Activated CD4-positive, alpha-beta T cell treated with anti-CD3 and anti-CD28 coated beads, Interleukin-2, amount 50 U/mL, for 16 hours (primary cell): ENCODE measurements around the gene COL16A1.

Experiments
- DNase-seq: peaks from one replicate; pipeline ENCODE4 v3.0.0-alpha.2; 2020

The COL16A1 gene

GRCh38 chr1:31621847-31622730 lies 81.7 kb downstream of the COL16A1 start:
- no peak for DNase-seq

DNA sequence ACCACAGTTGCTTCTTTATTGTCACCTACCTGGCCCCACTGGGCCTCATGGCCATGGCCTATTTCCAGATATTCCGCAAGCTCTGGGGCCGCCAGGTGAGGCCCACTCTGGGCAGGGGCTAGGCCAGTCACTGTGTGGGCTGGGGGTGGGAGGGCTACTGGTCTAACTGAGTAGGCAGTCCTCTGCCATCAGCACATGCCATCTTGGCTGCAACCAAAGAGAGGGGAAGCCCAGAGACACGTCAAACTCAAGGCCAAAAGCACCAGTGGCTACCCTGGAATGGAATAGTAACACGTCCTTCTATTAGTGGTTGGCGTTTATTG lies 82.4 kb downstream of the COL16A1 start:
- DNase-seq = no peak

DNA sequence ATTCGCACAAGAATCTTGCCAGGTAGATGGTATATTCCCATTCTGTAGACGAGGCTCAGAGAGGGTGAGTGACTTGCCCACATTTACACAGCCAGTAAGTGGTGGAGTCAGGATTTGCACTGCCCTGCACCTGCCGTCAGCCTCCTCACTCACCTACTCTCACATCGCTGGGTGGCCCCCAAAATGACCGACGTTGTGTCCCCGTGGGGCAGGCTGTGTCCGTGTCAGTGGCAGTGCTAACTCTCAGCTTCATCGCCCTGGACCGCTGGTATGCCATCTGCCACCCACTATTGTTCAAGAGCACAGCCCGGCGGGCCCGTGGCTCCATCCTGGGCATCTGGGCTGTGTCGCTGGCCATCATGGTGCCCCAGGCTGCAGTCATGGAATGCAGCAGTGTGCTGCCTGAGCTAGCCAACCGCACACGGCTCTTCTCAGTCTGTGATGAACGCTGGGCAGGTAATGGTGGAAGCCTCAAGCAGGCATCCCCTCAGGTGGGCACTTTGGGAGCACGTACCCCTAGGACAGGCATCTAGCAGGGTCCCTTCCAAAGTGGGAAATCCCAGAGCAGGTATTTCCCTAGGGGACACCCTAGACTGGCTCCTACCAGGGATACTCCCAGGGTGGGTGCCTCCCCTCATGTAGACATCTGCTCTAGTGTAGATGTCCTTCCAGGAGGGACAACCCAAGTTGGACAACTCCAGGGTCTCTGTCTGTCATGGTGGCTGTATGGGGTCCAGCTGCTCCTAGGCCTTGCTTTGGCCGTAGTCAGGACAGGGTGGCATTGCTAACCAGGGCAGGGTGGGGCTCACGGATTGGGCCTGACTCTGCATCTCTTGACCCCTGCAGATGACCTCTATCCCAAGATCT lies 83.0 kb downstream of the COL16A1 start:
- DNase-seq = no peak

DNA sequence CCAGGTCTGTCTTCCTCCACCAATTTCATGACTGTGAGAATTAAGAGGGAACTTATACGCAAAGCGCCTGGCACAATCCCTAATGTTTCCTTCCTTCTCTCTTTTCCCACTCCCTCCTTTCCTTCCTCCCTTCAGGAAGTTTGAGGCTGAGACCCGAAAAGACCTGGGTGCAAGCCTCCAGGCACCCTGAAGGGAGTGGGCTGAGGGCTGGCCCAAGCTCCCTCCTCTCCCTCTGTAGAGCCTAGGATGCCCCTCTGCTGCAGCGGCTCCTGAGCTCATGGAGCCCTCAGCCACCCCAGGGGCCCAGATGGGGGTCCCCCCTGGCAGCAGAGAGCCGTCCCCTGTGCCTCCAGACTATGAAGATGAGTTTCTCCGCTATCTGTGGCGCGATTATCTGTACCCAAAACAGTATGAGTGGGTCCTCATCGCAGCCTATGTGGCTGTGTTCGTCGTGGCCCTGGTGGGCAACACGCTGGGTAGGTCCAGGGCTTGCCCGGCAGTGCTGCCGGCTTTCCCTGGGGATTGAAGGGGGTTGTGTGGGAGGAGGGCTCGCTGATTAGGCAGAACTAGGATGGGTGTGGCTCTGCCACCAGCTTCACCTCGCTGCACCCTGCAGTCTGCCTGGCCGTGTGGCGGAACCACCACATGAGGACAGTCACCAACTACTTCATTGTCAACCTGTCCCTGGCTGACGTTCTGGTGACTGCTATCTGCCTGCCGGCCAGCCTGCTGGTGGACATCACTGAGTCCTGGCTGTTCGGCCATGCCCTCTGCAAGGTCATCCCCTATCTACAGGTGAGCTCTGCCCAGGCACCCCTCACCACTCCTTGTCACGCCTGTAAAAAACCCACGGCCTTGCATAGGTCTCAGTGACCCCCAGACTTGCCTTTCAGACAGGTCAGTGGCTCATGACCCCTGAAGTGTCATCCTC lies 84.6 kb downstream of the COL16A1 start:
- no peak for DNase-seq

DNA sequence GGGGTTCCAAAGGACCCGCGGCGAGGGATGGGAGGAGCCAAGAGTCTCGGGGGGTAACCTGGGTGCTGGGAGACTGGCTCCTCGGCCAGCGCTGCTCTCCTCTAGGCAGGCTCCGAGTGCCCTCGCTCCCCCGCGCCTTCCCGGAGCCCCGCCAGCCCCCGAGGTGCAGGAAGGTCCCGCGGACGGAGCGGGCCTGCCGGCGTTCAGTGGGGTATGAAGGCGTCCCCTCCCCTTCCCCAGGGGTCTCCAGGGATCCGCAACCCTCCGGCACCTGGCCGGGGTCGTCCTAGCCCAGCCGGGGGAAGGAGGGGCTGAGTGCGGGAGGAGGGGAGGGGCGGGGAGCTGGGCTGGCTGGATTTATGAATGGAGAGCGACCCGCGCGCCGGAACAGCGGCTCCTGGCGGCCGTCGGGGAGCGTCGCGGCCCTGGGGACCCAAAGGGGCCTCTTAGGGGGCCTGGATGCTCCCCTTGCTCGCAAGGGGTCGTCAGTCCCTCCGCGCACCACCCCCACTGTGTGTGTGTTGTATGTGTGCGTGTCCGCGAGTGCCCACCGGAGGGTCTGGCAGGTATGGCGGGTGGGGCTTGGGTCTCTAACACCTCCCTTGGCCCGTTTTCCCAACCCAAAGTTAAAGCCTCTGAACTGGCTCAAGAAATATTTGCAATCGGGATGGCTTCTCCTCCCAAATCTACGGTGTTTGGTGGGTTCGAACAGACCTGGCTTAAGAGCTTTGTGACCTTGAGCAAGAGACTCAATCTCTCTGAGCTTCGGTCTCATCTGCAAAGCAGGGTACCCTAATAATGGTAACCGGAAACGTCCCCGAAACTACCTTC lies 85.7 kb downstream of the COL16A1 start:
- peak; percentile 36 for DNase-seq

- DNase-seq = no peak
Measured at GRCh38 chr1:31617218-31617915, 86.5 kb downstream of the COL16A1 start, which contains the start of gene HCRTR1. Gene HCRTR1 (plus strand): TSS chr1:31617689. CDS start chr1:31619193, 1,504 bp downstream.

GRCh38 chr1:31615939-31616338 lies 87.9 kb downstream of the COL16A1 start:
- DNase-seq = no peak

DNA sequence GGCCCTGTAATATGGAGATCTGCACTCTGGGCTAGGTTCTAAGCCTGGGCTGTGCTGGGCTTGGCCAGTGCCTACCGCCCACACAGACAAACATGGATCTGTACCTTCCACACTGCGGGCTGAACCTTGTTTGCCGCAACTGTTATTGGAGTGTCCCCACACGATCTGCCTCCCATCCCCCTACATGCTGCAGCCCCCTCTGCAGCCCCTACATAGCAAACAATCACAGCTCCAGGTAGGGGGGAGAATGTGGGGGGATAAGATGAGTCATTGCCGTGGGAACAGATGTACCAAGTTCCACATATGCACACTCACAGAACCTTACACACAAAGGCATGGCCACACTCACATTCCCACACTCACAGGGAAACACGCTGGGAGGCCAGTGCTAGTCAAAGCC lies 88.4 kb downstream of the COL16A1 start:
- DNase-seq = no peak

DNA sequence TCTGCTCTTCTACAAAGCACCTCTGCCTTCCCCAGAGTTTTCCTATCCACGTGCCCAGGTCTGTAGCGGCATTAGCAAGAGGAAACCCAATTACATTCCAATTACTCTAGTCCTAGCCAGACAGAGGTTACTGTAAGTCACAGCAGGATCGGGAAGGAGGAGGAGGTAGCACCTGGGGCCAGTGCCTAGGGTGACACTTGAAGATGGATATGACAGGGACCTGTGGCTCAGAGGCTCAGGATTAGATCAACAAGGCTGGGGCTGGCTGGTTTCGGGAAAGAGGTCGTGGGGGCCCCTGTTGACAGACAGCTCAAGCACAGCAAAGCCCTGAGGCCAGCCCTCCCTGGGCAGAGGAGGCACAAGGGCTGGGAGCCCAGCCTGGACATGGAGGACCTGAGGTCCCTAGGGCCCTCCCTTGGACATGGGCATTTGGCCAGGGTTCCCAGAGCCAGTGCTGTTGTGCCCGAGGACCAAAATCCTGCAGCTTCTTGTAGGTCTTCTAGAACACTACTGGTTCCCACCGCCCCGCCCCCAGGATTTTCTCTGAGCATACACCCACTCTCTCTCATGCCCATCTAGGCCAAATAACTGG lies 89.3 kb downstream of the COL16A1 start:
- DNase-seq = no peak

DNA sequence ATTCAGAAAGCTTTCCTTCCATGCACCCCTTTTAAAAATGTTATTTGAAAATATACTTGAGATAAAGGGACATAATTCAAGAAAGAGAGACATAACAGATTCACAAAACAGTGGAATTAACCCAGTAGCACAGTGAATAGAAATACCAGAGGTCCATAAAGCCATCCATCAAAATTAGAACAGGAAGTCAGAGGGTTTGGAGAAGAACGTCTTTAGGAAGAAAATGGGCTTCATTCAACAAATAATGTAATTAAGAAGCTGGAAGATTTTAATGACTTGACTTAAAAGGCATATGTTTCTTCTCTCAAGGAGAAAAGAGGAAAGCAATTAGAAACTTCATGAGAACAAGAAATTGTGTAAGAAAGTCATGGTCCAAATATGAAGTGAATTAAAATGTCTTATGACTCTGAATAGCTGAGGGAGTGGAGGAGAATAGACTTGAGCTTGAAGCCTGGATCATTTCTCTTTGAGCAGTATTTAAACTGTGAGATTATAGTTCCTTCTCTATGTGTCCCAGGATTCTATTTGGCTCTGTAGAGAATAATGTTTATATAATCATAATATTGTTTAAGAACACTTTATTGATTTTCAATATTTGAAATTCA lies 94.2 kb downstream of the COL16A1 start:
- DNase-seq = no peak

GRCh38 chr1:31607360-31607759 lies 96.5 kb downstream of the COL16A1 start:
- no peak for DNase-seq

GRCh38 chr1:31605908-31606427 lies 97.8 kb downstream of the COL16A1 start:
- DNase-seq = peak; percentile 87
